Heart right ventricle (tissue), 16 donors: ENCODE data around the gene SPDYE3. TPM values are rescaled to one million over a fixed set of nuclear protein-coding genes. Genes with fewer than 3 reads are reported as not detected.
"Not testable (repeated sequence)": the region's sequence is repeated elsewhere in the genome, so short reads cannot be mapped to it uniquely, and the experiment has no call there.

Experiments
- ATAC-seq, 8 donors: fragments of 200-7000 bp; cut with Tn5 transposase; one replicate each; pipeline ENCODE4 v1.9.1; 2020; ENCODE audit warnings: mild to moderate bottlenecking in 8 of 8, moderate library complexity in 8 of 8, moderate number of reproducible peaks in 1 of 8
- DNase-seq, 2 donors: peaks; one replicate each; pipeline ENCODE4 v3.0.0-alpha.2; 2020
- H3K27ac ChIP-seq, 10 donors: fragments of 200-600 bp; sonication (generic) in 2 of 10; one replicate each; pipeline versions ENCODE4 v1.5.0 to v1.8.0; 2020 to 2022; ENCODE audit warnings: mild to moderate bottlenecking in 3 of 10
- H3K27me3 ChIP-seq, 7 donors: fragments of 200-600 bp; one replicate each; pipeline ENCODE4 v1.8.0; 2021 to 2022; ENCODE audit warnings: mild to moderate bottlenecking in 2 of 7
- H3K36me3 ChIP-seq, 9 donors: fragments of 200-600 bp; sonication (generic) in 1 of 9; one replicate each; pipeline versions ENCODE4 v1.5.0 to v1.8.0; 2020 to 2022; ENCODE audit warnings: mild to moderate bottlenecking in 2 of 9
- H3K4me1 ChIP-seq, 9 donors: fragments of 200-600 bp; sonication (generic) in 1 of 9; one replicate each; pipeline versions ENCODE4 v1.5.0 to v1.8.0; 2020 to 2022; ENCODE audit warnings: mild to moderate bottlenecking in 4 of 9
- H3K4me3 ChIP-seq, 10 donors: fragments of 200-600 bp; sonication (generic) in 2 of 10; one replicate each; pipeline versions ENCODE4 v1.5.0 to v1.8.0; 2020 to 2022; ENCODE audit warnings: mild to moderate bottlenecking in 7 of 10, moderate library complexity in 2 of 10
- H3K9me3 ChIP-seq, 11 donors: fragments of 200-600 bp in 10 of 11; sonication (generic) in 2 of 11; one replicate each; pipeline versions ENCODE4 v1.5.0 to v1.8.0; 2013 to 2022; ENCODE audit warnings: mild to moderate bottlenecking in 2 of 11, control low read depth in 1 of 11, moderate library complexity in 1 of 11
- CTCF ChIP-seq, 9 donors: fragments of 200-600 bp; sonication (generic) in 2 of 9; IDR thresholded peaks; one replicate each; pipeline versions ENCODE4 v1.5.0 to v1.8.0; 2021 to 2022; ENCODE audit warnings: antibody characterized with exemption in 9 of 9, mild to moderate bottlenecking in 5 of 9, moderate library complexity in 1 of 9
- WGBS, 2 donors: extraction: QIAGEN DNeasy Blood & Tissue Kit; methylation state at CpG; one replicate each; pipeline ENCODE4 v1.1.7; 2013; ENCODE audit warnings: inconsistent platforms in 1 of 2; 5-methylcytosine and 5-hydroxymethylcytosine counted together
- intact Hi-C, 10 donors: fragments of 100-400 bp; cut with DNase I; formaldehyde crosslinking; loops; one replicate each; pipeline versions ENCODE4 v1.11.1 to v1.14.2; 2022
- long read RNA-seq, 3 donors: library from polyadenylated mRNA; unstranded; transcript quantifications; one replicate each; pipeline ENCODE4 v2.0.0, GENCODE V29; 2020 to 2021
- polyA plus RNA-seq, 2 donors: library from polyadenylated mRNA; stranded (reverse); fragments of 200-250 nt; gene quantifications; one replicate each; pipeline ENCODE4 v1.2.3, GENCODE V29; 2013
- total RNA-seq, 10 donors: library from RNA; stranded (reverse); fragmentation: NEBNext Ultra II Directional in 3 of 10; extraction: Animal tissue kit (Norgen Biotek cat#: 25700) in 3 of 10; gene quantifications; one replicate each; pipeline versions ENCODE4 v1.2.1 to v1.2.4, GENCODE V29; 2021 to 2023
- donor health status: Arrhythmogenic right ventricular cardiomyopathy.
- donor health status: ischemic (EF 13 %, LVEDD 7.1; RV severe dilation, severe dysfunction).
- donor health status: healthy with polysubstance abuse.
- donor health status: DM: no; HTN: yes; CAD: no.
- donor health status: DM: no; HTN: no; CAD: no.
- donor health status: ischemic (EF 25% LVEDD 6.9; RV normal size, moderate dysfunction).
- donor health status: ischemic (EF 25% LVEDD 5.7; RV mildly dilated, moderate dysfunction).
- donor health status: healthy.
- donor health status: DM: yes; HTN: yes; CAD: no.
- donor health status: Ischemic cardiomyopathy.
- donor health status: ischemic (EF 35%, LVEDD 5.7; RV mildly dilated, moderate dysfunction).
- donor health status: nonischemic (EF 11% LVEDD 7.7; RV severe dilation, severe dysfunction).
- donor health status: DM: yes; HTN: yes; CAD: no.
- donor health status: PGD.
- donor health status: ischemic (EF 29% LVEDD 5.4; RV normal size, mild dysfunction).
- donor health status: nonischemic (EF 23%, LVEDD 6.1; RV moderate dilation, normal function).

The SPDYE3 gene, protein sequence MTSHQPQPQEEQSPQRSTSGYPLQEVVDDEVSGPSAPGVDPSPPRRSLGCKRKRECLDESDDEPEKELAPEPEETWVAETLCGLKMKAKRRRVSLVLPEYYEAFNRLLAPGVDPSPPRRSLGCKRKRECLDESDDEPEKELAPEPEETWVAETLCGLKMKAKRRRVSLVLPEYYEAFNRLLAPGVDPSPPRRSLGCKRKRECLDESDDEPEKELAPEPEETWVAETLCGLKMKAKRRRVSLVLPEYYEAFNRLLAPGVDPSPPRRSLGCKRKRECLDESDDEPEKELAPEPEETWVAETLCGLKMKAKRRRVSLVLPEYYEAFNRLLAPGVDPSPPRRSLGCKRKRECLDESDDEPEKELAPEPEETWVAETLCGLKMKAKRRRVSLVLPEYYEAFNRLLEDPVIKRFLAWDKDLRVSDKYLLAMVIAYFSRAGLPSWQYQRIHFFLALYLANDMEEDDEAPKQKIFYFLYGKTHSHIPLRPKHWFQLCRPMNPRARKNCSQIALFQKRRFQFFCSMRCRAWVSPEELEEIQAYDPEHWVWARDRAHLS
- total RNA-seq (not detected), polyA plus RNA-seq (under 1 TPM; 0.04 to 0.15 TPM)
- long read RNA-seq, donor 1, partial matches to known transcripts, result 0 of 3 reads
- long read RNA-seq, donor 1, other reads (novel, unspliced or antisense), result 3 of 3 reads
- long read RNA-seq, donor 2, partial matches to known transcripts, result 0 of 1 reads
- long read RNA-seq, donor 2, other reads (novel, unspliced or antisense), result 1 of 1 reads
- long read RNA-seq, donor 3, result 0 reads

DNA sequence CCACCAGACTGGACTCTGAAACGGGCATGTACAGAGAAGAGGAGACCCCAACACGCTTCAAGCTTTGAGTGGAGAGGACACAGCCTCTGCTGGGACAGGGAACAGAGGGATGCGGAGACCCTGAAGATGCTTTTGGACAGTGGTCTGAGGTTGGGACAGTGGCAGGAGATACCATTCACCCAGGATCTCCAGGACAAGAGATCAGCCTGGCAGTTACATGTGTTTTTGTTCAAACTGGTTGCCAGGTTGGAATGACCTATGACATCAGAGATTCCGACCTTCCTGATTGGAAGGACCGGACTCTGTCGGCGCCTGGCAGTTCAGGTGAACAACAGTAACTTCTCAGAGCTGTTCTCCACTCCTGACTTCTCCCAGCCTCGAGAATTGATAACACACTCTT, at the start of gene SPDYE3:
TSS of gene SPDYE3 (plus strand) at position 301 of the 400 bp plus-strand sequence. CDS start 184 bp downstream, outside the sequence.
- intact Hi-C loops, ATAC-seq, H3K9me3 ChIP-seq, H3K4me1 ChIP-seq, H3K4me3 ChIP-seq, H3K36me3 ChIP-seq, H3K27me3 ChIP-seq, DNase-seq, H3K27ac ChIP-seq: not testable (repeated sequence)
- WGBS, 2 donors, result 92 to 94% methylated on average over 6 to 7 of the region's 8 CpGs

- H3K9me3 ChIP-seq, H3K27ac ChIP-seq, DNase-seq, H3K4me1 ChIP-seq, intact Hi-C loops, H3K4me3 ChIP-seq, H3K27me3 ChIP-seq, H3K36me3 ChIP-seq, ATAC-seq: not testable (repeated sequence)
- 87 to 89% methylated on average over 8 of the region's 8 CpGs for WGBS, 2 donors
Measured at GRCh38 chr7:100259984-100260383, 47.5 kb upstream of the SPDYE3 start.

GRCh38 chr7:100262896-100263295, 44.6 kb upstream of the SPDYE3 start:
- H3K4me3 ChIP-seq, H3K27me3 ChIP-seq, intact Hi-C loops, DNase-seq, H3K27ac ChIP-seq, ATAC-seq, H3K9me3 ChIP-seq, H3K36me3 ChIP-seq: not testable (repeated sequence)
- WGBS, 2 donors, result 95 to 99% methylated on average over 4 of the region's 4 CpGs
- peaks cover 0 to 16% (median 9%) of the 10 kb centered on the region in 9 donors for H3K4me1 ChIP-seq

- intact Hi-C loops, H3K27ac ChIP-seq: not testable (repeated sequence)
- WGBS, 2 donors, result 92 to 95% methylated on average over 4 of the region's 4 CpGs
Measured at GRCh38 chr7:100264223-100264622, 43.3 kb upstream of the SPDYE3 start.

GRCh38 chr7:100264669-100265165, 42.8 kb upstream of the SPDYE3 start:
- H3K4me1 ChIP-seq, result peaks cover 0 to 18% (median 10%) of the 10 kb centered on the region in 9 donors
- H3K27ac ChIP-seq, DNase-seq, intact Hi-C loops, ATAC-seq, H3K9me3 ChIP-seq, H3K27me3 ChIP-seq, H3K36me3 ChIP-seq, H3K4me3 ChIP-seq: not testable (repeated sequence)
- WGBS, 2 donors, result 72 to 87% methylated on average over 7 of the region's 7 CpGs

More at GRCh38 chr7:100264223-100264622, 43.3 kb upstream of the SPDYE3 start:
- H3K9me3 ChIP-seq, ATAC-seq, DNase-seq, H3K27me3 ChIP-seq, H3K36me3 ChIP-seq, H3K4me3 ChIP-seq: not testable (repeated sequence)
- H3K4me1 ChIP-seq, result peaks cover 0 to 16% (median 9%) of the 10 kb centered on the region in 9 donors

- H3K27ac ChIP-seq, H3K36me3 ChIP-seq, intact Hi-C loops, H3K9me3 ChIP-seq, H3K4me3 ChIP-seq, H3K27me3 ChIP-seq, DNase-seq: not testable (repeated sequence)
- peak in 1 of 8 donors; percentile 49 for ATAC-seq
- H3K4me1 ChIP-seq, result peaks cover 0 to 26% (median 14%) of the 10 kb centered on the region in 9 donors
- WGBS, 2 donors, result 68 to 79% methylated on average over 5 of the region's 5 CpGs
Measured at GRCh38 chr7:100265851-100266250, 41.7 kb upstream of the SPDYE3 start.

- Histone ChIP-seq H3K4me3 (no peak overlapping the region), H3K27me3 (no peaks in the 10 kb centered on the region), H3K36me3 (no peaks in the 10 kb centered on the region), H3K27ac (no peak overlapping the region), H3K9me3 (no peaks in the 10 kb centered on the region), H3K4me1 (peaks cover 0 to 28% (median 14%) of the 10 kb centered on the region in 9 donors)
- intact Hi-C loops, result no loop called here
- DNase-seq, result no peak
- no peak for TF ChIP-seq CTCF (IDR thresholded peaks at IDR 0.05)
- no peak for ATAC-seq
- WGBS, 2 donors, result 75 to 81% methylated on average over 10 of the region's 10 CpGs
Measured at GRCh38 chr7:100266576-100267354, 40.7 kb upstream of the SPDYE3 start.
